Upper lobe of right lung (tissue), 1 donor: ENCODE measurements around the gene SLC23A3. TPM values are rescaled to one million over a fixed set of nuclear protein-coding genes. Genes with fewer than 3 reads are reported as not detected.
"Not testable (repeated sequence)": the region's sequence is repeated elsewhere in the genome, so short reads cannot be mapped to it uniquely, and the experiment has no call there.

ENCODE experiments used
- ATAC-seq: fragments of 200-7000 bp; cut with Tn5 transposase; one replicate; pipeline ENCODE4 v1.9.1; 2020; ENCODE audit warnings: mild to moderate bottlenecking, moderate library complexity
- DNase-seq: peaks from one replicate; pipeline ENCODE4 v3.0.0-alpha.2; 2020
- H3K27ac ChIP-seq: fragments of 200-600 bp; one replicate; pipeline ENCODE4 v1.8.0; 2022
- H3K27me3 ChIP-seq: fragments of 200-600 bp; one replicate; pipeline ENCODE4 v1.8.0; 2022; ENCODE audit warnings: mild to moderate bottlenecking
- H3K36me3 ChIP-seq: fragments of 200-600 bp; one replicate; pipeline ENCODE4 v1.8.0; 2022
- H3K4me1 ChIP-seq: fragments of 200-600 bp; one replicate; pipeline ENCODE4 v1.8.0; 2022
- H3K4me3 ChIP-seq: fragments of 200-600 bp; one replicate; pipeline ENCODE4 v1.8.0; 2022; ENCODE audit warnings: mild to moderate bottlenecking
- H3K9me3 ChIP-seq: fragments of 200-600 bp; one replicate; pipeline ENCODE4 v1.8.0; 2022
- CTCF ChIP-seq: fragments of 200-600 bp; IDR thresholded peaks from one replicate; pipeline ENCODE4 v1.8.0; 2022; ENCODE audit warnings: antibody characterized with exemption
- intact Hi-C: fragments of 100-400 bp; cut with DNase I; formaldehyde crosslinking; loops from one replicate; pipeline ENCODE4 v1.11.0; 2022
- total RNA-seq: library from RNA; stranded (reverse); fragmentation: NEBNext Ultra II Directional; extraction: Animal tissue kit (Norgen Biotek cat#: 25700); gene quantifications from one replicate; pipeline ENCODE4 v1.2.1, GENCODE V29; 2021
- donor health status: DM: no; HTN: yes; CAD: no; lungs with severe emphysema.

The SLC23A3 gene
- total RNA-seq, 1 donor from 2014 or later: 3.1 TPM

- Histone ChIP-seq H3K27me3 (no peaks in the 10 kb centered on the region), H3K9me3 (no peaks in the 10 kb centered on the region), H3K36me3 (peaks cover 26% of the 10 kb centered on the region), H3K4me3 (peak overlapping the region; percentile 73), H3K4me1 (peaks cover 18% of the 10 kb centered on the region), H3K27ac (peak overlapping the region; percentile 90)
- no peak for TF ChIP-seq CTCF
- intact Hi-C loops: no loop called here
- DNase-seq (no peak), ATAC-seq (no peak)
Measured at GRCh38 chr2:219207134-219207883, 37.5 kb upstream of the SLC23A3 start.

- ATAC-seq (peak; percentile 98), DNase-seq (peak; percentile 98)
- no peaks in the 10 kb centered on the region for H3K27me3 ChIP-seq
- intact Hi-C loops: no loop called here
- H3K9me3 ChIP-seq: no peaks in the 10 kb centered on the region
- peak; percentile 16 for TF ChIP-seq CTCF
- peak within 1 kb of the TSS; percentile 90 for H3K27ac ChIP-seq
- peaks cover 18% of the 10 kb centered on the region for H3K4me1 ChIP-seq
- peaks cover 26% of the 10 kb centered on the region for H3K36me3 ChIP-seq
- peak within 1 kb of the TSS; percentile 73 for H3K4me3 ChIP-seq
Measured at GRCh38 chr2:219206328-219207133, 36.7 kb upstream of the SLC23A3 start, which contains the start of gene ZFAND2B. ZFAND2B (plus strand) TSS chr2:219206782; CDS start chr2:219206988, 206 bp downstream.

GRCh38 chr2:219205981-219206327 lies 36.1 kb upstream of the SLC23A3 start:
- H3K9me3 ChIP-seq: no peaks in the 10 kb centered on the region
- peaks cover 26% of the 10 kb centered on the region for H3K36me3 ChIP-seq
- peak overlapping the region; percentile 90 for H3K27ac ChIP-seq
- DNase-seq (no peak), ATAC-seq (no peak)
- no peak for TF ChIP-seq CTCF
- no peaks in the 10 kb centered on the region for H3K27me3 ChIP-seq
- intact Hi-C loops: no loop called here
- peaks cover 18% of the 10 kb centered on the region for H3K4me1 ChIP-seq
- peak overlapping the region; percentile 73 for H3K4me3 ChIP-seq

- no peak for TF ChIP-seq CTCF
- ATAC-seq: no peak
- peaks cover 18% of the 10 kb centered on the region for H3K4me1 ChIP-seq
- no peak for DNase-seq
- intact Hi-C loops: no loop called here
- H3K4me3 ChIP-seq: no peak overlapping the region
- H3K27ac ChIP-seq: no peak overlapping the region
- H3K27me3 ChIP-seq: no peaks in the 10 kb centered on the region
- H3K36me3 ChIP-seq: peaks cover 18% of the 10 kb centered on the region
- H3K9me3 ChIP-seq: no peaks in the 10 kb centered on the region
Measured at GRCh38 chr2:219205165-219205538, 35.3 kb upstream of the SLC23A3 start.

- H3K27ac ChIP-seq: no peak overlapping the region
- H3K4me1 ChIP-seq: peaks cover 18% of the 10 kb centered on the region
- no peak for TF ChIP-seq CTCF
- ATAC-seq (no peak), DNase-seq (no peak)
- no peak overlapping the region for H3K4me3 ChIP-seq
- H3K36me3 ChIP-seq: peaks cover 15% of the 10 kb centered on the region
- no peaks in the 10 kb centered on the region for H3K27me3 ChIP-seq
- no peaks in the 10 kb centered on the region for H3K9me3 ChIP-seq
- intact Hi-C loops: no loop called here
Measured at GRCh38 chr2:219204425-219205164, 34.8 kb upstream of the SLC23A3 start.

- ATAC-seq, intact Hi-C loops, DNase-seq: not testable (repeated sequence)
Measured at GRCh38 chr2:219201331-219201730, 31.5 kb upstream of the SLC23A3 start.

GRCh38 chr2:219200502-219201326 lies 30.9 kb upstream of the SLC23A3 start:
- H3K4me1 ChIP-seq, H3K4me3 ChIP-seq, ATAC-seq, H3K27me3 ChIP-seq, H3K36me3 ChIP-seq, intact Hi-C loops, H3K9me3 ChIP-seq, DNase-seq, H3K27ac ChIP-seq: not testable (repeated sequence)

More at GRCh38 chr2:219201331-219201730, 31.5 kb upstream of the SLC23A3 start:
- H3K27ac ChIP-seq, H3K27me3 ChIP-seq, H3K4me1 ChIP-seq, H3K4me3 ChIP-seq, H3K36me3 ChIP-seq, H3K9me3 ChIP-seq: not testable (repeated sequence)
